ENCODE measurements around the gene DDX28.
"Not testable (repeated sequence)": the region's sequence is repeated elsewhere in the genome, so short reads cannot be mapped to it uniquely, and the experiment has no call there.

Gene DDX28

GRCh38 chr16:68015681-68016080 lies 7.4 kb downstream of the DDX28 start, which contains the start of gene DPEP2NB:
TSS of gene DPEP2NB (minus strand) at chr16:68015911. CDS start at chr16:68015770, 141 bp downstream.
- no peak for DNase-seq (ENCODE audit: low spot score)
- TF ChIP-seq CTCF (IDR thresholded peaks at IDR 0.05; ENCODE audit: extremely low read depth, missing control alignments): no peak

- TF ChIP-seq CTCF (IDR thresholded peaks at IDR 0.05; ENCODE audit: extremely low read depth, missing control alignments): no peak
Measured at GRCh38 chr16:68013440-68013839, 9.6 kb downstream of the DDX28 start.

GRCh38 chr16:68009872-68010271 lies 13.2 kb downstream of the DDX28 start:
- not testable (repeated sequence) for DNase-seq (ENCODE audit: low spot score)

More at GRCh38 chr16:68013440-68013839, 9.6 kb downstream of the DDX28 start:
- DNase-seq (ENCODE audit: low spot score): no peak

GRCh38 chr16:68009157-68009735 lies 13.8 kb downstream of the DDX28 start:
- TF ChIP-seq CTCF (IDR thresholded peaks at IDR 0.05; ENCODE audit: extremely low read depth, missing control alignments): no peak
- no peak for DNase-seq (ENCODE audit: low spot score)

- no peak for TF ChIP-seq CTCF (IDR thresholded peaks at IDR 0.05; ENCODE audit: extremely low read depth, missing control alignments)
- DNase-seq (ENCODE audit: low spot score): no peak
Measured at GRCh38 chr16:68005786-68006286, 17.2 kb downstream of the DDX28 start.

GRCh38 chr16:68005211-68005610 lies 17.8 kb downstream of the DDX28 start:
- DNase-seq (ENCODE audit: low spot score): no peak
- no peak for TF ChIP-seq CTCF (IDR thresholded peaks at IDR 0.05; ENCODE audit: extremely low read depth, missing control alignments)

- no peak for TF ChIP-seq CTCF (IDR thresholded peaks at IDR 0.05; ENCODE audit: extremely low read depth, missing control alignments)
- no peak for DNase-seq (ENCODE audit: low spot score)
Measured at GRCh38 chr16:68003031-68003430, 20.0 kb downstream of the DDX28 start.

- DNase-seq (ENCODE audit: low spot score): no peak
- TF ChIP-seq CTCF (IDR thresholded peaks at IDR 0.05; ENCODE audit: extremely low read depth, missing control alignments): no peak
Measured at GRCh38 chr16:68000450-68000849, 22.6 kb downstream of the DDX28 start.
